NOMO-1 treated with dmso at 0.1 percent for 144 hours (cell line): Measurements from ENCODE around the gene PRKCD.
"Not testable (repeated sequence)": the region's sequence is repeated elsewhere in the genome, so short reads cannot be mapped to it uniquely, and the experiment has no call there.

Experiments used
- DNase-seq: peaks from one replicate; lab custom pipeline; 2025; ENCODE audit not compliant: unreplicated experiment; lab: John Stamatoyannopoulos, UW

The PRKCD gene

GRCh38 chr3:53139906-53140846 lies 20.8 kb upstream of the PRKCD start:
- no peak for DNase-seq

DNA sequence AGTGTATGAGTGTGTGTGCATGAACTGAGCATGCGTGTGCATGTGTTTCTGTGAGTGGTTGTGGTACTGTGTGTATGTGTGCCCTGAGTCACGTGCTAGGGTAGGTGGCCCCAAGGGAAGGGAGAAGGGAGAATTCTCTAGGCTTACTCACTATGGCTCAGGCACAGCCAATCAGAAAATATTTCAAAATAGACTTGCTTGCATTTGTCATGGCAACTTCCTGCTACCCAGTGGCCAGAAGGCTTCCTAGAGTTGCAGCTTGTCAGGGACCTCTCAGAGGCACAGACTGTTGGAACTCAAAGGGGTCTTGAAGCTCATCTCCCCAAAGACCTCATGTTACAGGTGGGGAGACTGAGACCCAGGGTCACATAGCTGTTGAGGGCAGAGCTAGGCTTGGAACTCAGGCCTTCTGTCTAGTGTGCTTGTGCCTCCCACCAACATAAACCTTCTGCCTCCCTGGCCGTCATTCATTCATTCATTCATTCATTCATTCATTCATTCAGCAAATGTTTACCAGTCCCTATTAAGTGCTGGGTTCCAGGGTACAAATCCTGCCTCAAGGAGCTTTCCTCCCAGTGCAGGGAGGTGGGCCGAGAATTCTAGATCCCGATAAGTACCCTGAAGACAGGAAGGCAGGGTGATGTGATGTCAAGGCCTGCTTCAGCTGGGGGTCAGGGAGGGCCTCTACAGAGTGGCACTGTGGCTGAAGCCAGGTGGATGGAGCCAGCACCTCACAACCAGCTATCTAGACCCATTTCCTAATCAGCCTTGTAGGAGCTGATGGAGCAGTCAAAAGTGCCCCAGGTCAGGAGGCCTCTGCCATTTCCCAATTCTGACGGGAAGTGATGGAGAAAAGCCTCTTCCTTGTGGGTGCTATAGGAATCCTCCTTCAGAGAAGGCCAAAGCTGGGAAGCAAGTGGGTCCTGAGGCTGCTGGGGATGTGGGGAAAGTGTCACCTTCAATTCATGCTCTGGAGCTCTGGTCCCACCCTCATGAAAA lies 19.9 kb upstream of the PRKCD start:
- peak; percentile 73 for DNase-seq

GRCh38 chr3:53142986-53143385 lies 18.0 kb upstream of the PRKCD start:
- DNase-seq = peak; percentile 36

- DNase-seq = no peak
Observed at GRCh38 chr3:53144446-53144845, 16.6 kb upstream of the PRKCD start.

DNA sequence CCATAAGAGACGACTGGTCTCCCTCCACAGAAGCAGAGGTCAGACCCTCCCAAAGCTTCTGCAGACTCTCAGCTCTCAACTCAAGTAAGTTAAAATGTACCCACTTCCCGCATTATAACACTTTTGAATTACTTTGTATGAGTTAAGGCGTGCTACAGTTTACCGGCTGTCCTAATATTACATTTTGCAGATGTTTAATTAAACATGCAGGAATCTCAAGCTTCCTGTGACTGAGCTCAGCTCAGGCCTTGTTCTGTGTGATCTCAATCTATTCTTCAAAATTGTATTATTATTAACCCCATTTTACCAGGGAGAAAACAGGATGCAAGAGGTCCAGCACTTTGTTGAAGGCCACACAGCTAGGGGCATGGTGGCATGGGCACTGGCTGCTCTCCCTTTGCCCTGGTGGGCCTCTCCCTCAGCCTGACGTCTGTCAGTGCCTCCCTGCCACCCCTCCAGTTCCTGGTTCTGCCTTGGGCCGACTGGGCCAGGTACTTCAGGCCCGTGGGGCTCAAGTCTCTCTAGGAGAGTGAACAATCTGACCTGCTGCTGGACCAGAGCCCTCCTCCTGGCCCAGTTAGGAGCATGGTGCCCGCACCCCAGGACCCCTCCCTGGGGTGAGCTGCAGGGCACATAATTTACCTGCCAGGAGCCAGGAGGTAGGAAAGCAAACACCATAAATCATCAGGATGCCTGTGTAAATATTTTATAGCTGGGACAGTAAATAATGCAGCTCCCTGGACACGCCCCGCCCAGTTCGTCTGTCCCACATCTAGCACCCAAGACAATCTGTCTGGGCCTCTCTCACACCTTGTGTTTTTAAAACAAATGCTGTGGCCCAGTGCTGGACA lies 15.9 kb upstream of the PRKCD start:
- no peak for DNase-seq

- no peak for DNase-seq
Observed at GRCh38 chr3:53145713-53146080, 15.3 kb upstream of the PRKCD start.

DNA sequence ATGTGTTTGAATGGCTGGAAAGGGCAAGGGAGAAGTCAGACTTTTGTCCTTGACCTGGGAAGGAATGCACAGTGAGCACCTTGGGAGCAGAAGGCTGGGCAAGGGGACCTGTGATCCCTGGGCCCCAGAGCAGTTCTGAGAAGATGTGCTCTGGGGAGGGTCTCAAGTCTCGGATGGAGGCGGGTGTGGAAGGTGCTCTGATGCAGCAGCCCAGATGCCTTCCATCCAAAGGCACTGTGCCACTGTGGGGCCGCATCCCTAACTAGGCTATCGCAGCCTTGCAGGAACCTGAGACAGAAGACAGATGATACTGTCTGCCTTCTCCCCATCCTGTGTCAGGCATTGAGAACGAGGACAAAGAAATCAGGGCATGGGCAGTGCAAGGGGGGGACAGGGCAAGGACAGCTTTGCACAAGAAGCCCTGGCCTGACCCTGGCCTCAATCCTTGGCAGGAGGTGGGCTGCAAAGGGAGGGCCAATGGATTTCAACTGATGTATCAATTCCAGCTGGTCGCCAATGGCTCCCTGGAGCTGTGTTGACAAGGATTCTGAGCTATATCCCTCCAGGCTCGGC lies 14.6 kb upstream of the PRKCD start:
- DNase-seq = no peak

DNA sequence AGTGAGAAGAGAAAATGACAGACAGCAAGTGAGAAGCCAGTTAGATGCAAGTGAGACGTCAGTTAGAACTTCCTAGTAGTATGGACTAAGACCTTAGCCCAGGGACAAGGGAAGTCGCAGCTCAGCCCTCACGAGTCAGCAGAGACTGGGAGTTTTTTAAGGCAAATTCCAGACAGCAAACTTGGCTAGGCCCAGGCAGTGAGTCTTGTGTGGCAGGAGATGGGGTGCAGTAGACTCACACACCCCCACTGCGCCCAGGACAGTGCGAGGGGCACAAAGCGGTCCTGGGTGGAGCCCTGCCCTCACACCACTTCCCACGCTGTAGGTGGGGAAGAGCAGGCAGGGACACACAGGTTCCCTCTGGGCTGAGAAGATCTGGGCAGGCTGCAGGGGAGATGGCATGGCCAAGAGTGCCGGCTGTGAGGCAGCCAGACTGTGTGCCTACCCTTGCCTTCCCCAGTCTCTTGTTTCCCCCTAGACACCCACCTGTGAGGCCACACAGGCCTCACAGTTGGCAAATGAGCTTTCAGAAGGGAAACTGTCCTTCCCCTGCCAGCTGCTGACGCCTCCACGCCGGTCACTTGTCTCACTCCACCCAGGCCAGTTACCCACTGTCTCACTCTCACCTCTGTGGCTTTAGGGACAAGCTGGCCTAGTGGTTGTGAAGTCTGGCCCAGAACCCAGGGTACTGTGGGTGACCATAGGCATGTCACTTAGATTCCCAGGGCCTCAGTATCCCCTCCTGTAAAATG lies 13.7 kb upstream of the PRKCD start:
- no peak for DNase-seq

DNA sequence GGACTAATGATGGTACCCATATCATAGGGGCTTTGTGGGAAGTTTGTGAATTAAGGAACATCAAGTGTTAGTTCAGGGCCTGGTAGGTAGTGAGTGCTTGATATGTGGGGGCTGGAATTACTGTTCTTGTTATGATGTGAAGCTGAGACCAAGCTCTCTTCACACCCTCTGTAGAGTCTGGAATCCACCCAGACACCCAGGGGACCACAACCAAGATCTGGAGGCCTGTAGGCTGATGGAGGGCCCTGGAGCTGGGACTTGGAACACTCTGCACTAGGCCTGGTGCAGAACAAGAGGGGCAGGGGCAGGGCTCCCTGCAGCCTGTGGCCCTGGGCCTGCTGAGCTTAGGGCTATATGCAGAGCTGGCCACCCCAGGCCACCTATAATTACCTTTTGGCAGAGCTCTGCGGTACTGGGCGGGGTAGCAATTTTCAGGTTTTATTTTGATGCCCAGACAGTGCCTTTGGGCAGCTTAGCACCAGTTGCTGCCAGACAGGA lies 13.1 kb upstream of the PRKCD start:
- no peak for DNase-seq

GRCh38 chr3:53149006-53149690 lies 11.9 kb upstream of the PRKCD start:
- no peak for DNase-seq

DNA sequence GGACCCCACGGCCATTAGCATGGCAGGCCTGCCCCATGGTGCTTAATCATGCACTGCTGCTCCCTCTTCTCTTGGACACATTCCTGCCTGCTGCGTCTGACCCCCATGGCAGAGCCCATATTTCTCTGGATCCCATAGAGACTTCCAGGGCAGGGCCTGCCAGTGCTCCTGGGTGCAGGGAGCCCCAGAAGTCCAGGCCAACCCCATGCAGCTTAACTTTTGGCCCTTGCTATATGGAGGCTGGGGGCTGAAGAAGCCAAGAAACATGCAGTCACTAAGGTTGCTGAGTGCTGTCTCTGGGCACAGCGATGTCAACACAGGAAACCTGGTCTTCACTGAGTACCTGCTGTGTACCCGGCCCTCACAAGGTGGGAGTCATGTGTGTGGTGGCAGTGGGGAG lies 11.3 kb upstream of the PRKCD start:
- no peak for DNase-seq

DNA sequence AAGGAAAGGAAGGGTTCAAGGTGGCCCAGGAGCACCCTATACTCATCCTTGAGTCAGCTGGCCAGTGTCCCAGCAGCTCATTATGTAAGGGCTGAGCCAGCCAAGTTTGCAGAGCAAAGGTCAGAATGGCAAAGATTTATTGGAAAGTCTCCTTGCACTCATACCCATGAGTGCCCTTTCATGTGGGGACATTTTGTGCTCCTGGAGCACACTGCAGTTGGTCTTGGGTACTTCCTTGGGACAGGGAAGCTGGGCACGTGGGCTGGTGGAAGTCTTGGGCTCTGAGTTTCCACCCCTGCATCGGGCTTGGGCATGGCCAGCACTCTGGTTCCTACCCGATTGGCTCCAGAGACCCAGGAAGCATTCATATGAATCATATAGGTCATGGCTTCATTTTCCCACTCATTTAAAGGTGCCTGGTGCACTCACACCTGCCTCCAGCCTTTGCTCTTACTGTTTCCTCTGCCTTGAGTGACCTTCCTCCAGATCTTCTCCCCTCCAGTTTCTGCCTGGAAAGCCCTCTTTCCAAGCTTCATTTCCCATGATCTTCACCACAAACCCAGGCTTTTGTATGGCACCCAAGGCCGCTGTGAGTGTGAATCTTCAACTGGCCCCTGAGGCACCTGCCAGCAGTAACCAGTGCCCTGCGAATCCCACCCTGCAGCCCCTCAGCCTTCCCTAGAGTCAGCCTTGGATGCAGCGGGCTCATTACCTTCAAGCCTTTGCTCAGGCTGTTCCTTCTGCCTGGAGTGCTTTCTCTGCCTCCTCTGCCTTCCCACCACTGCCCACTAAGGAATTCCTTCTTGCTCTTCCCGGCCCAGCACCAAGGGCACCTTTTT lies 10.5 kb upstream of the PRKCD start:
- no peak for DNase-seq

DNA sequence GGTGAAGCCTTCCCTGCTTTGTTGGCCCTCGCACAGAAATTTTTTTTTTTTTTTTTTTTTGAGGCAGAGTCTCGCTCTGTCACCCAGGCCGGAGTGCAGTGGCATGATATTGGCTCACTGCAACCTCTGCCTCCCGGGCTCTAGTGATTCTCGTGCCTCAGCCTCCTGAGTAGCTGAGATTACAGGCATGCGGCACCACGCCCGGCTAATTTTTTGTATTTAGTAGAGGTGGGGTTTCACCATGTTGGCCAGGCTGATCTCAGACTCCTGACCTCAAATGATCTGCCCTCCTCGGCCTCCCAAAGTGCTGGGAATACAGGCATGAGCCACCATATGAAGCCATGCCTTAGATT lies 9.9 kb upstream of the PRKCD start:
- DNase-seq = not testable (repeated sequence)

GRCh38 chr3:53151465-53151864 lies 9.5 kb upstream of the PRKCD start:
- DNase-seq = no peak

DNA sequence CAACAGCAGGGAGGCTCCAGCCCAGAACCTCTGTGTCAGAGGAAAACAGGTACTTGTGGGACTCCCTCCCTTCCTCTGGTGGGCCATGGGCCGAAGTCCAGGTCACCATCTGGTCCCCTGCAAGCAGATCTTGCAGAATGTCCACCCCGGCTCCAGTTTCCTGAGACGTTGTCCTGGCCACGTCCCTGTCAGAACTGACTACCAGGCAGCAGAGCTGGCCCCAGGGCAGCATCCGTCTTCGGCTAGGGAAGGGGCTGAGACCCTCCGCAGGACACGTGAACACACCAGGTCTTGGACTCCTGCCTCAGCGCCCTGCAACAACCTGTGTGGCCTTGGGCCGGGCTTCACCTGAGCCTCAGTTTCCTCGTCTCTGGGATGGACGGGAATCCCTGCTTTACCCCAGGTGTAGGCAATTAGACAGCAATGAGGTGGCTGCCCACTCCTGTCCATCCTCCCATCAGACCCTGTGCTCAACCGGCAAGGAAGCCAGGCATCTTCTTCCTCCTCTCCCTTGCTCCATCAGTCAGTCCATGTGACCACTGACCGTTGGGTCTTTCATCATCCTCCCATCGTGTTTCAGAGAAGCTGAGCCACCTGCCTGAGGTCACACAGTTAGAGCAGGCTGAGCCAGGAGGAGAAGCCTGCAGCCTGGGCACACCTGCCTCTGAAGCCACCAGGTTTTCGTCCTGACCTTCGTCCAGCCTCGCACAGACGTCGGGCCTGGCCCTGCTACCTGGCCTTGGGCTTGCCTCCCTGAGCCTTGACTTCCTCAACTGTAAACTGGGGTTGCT lies 8.9 kb upstream of the PRKCD start:
- no peak for DNase-seq

DNA sequence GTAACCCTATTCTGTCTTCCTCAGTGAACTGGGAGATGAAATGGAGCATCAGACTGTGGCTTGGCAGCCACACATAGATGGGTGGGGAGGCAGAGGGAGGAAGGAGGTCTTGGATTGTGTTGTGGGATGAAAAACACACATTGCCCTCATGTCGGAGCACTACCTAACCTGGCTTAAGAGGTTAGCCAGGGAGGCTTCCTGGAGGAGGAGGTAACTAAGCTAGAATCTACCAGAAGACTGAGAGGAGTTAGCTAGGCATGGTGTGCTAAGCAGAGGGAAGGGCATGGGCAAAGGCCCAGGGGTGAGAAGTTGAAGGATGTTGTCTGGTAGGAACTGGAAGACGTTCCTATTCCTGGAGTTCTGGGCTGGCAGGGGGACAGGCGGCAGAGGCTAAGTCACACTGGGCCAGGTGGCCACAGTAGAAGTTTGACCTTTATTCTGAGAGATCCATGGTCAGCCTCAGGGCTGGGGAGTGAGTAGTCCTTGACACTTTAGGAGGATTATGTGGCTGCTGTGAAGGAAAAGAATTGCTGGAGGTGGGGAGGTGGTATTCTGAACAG lies 7.7 kb upstream of the PRKCD start:
- DNase-seq = no peak

DNA sequence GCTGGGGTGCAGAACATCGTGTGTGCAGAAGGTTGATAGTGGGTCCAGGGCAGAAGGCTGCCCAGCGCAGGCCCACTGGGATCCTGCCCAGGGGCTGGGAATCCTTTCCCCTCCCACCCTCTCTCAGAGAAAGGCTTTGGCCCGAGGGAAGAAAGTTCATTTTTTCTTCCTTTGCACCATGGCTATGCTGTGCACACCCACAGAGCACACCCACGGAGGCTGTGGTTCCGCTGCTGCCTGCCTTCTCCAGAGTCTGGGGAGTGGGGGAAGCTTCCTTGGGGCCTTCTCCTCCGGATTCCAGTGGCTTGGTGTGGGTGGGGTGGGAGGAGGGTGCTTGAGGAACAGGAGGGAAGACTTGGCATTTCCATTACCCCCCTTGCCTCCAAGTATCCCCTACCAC lies 7.0 kb upstream of the PRKCD start:
- no peak for DNase-seq
